GM23338 (cell line): Measurements from ENCODE around the gene ZNF143. TPM values are rescaled to one million over a fixed set of nuclear protein-coding genes. Genes with fewer than 3 reads are reported as not detected.
A peak's percentile ranks its signal among the peaks of the same experiment; 100 is the strongest.

ENCODE experiments used
- ATAC-seq: fragments of 200-7000 bp; cut with Tn5 transposase; 3 replicates; pipeline ENCODE4 v1.9.1; 2020
- DNase-seq: peaks from one replicate; pipeline ENCODE4 v3.0.0-alpha.2; 2015; ENCODE audit warnings: low spot score
- H2AFZ ChIP-seq: fragments of 200-600 bp; sonication (generic); 2 replicates; pipeline ENCODE4 v1.8.0; 2016; ENCODE audit warnings: antibody characterized with exemption, mild to moderate bottlenecking, moderate library complexity
- H3F3A ChIP-seq: fragments of 200-600 bp; sonication (generic); replicated peaks from 2 replicates; pipeline ENCODE4 v1.8.0; 2017; ENCODE audit warnings: antibody characterized with exemption, mixed run types, low read depth
- H3K27ac ChIP-seq: fragments of 200-600 bp; sonication (generic); 2 replicates; pipeline ENCODE4 v1.6.1; 2016; ENCODE audit warnings: low read depth
- H3K27me3 ChIP-seq: fragments of 200-600 bp; sonication (generic); 2 replicates; pipeline ENCODE4 v1.8.0; 2016; ENCODE audit warnings: mild to moderate bottlenecking, mixed run types, moderate library complexity; ENCODE audit not compliant: insufficient read depth
- H3K36me3 ChIP-seq: fragments of 200-600 bp; sonication (generic); 2 replicates; pipeline ENCODE4 v1.8.0; 2016; ENCODE audit warnings: mild to moderate bottlenecking; ENCODE audit not compliant: insufficient read depth
- H3K4me1 ChIP-seq: fragments of 200-600 bp; sonication (generic); 2 replicates; pipeline ENCODE4 v1.8.0; 2016; ENCODE audit warnings: mild to moderate bottlenecking, moderate library complexity; ENCODE audit not compliant: insufficient read depth
- H3K4me2 ChIP-seq: fragments of 200-600 bp; sonication (generic); 2 replicates; pipeline ENCODE4 v1.7.1; 2017; ENCODE audit warnings: mixed run types
- H3K4me3 ChIP-seq: fragments of 200-600 bp; sonication (generic); 2 replicates; pipeline ENCODE4 v1.6.1; 2016; ENCODE audit warnings: mixed run types
- H3K79me2 ChIP-seq: fragments of 200-600 bp; sonication (generic); replicated peaks from 2 replicates; pipeline ENCODE4 v1.8.0; 2017; ENCODE audit warnings: mild to moderate bottlenecking; ENCODE audit not compliant: insufficient read depth
- H3K9me2 ChIP-seq: fragments of 200-600 bp; sonication (generic); 2 replicates; pipeline ENCODE4 v1.8.0; 2017; ENCODE audit not compliant: insufficient read depth
- H4K20me1 ChIP-seq: fragments of 200-600 bp; sonication (generic); replicated peaks from 2 replicates; pipeline ENCODE4 v1.8.0; 2017; ENCODE audit warnings: mild to moderate bottlenecking; ENCODE audit not compliant: insufficient read depth
- H3K27ac Mint-ChIP-seq: 2 replicates; pipeline ENCODE4 v1.8.0; 2020; ENCODE audit warnings: inconsistent platforms, mild to moderate bottlenecking, moderate library complexity, mixed read lengths
- H3K27me3 Mint-ChIP-seq: 3 replicates; pipeline ENCODE4 v1.8.0; 2022; ENCODE audit warnings: low read depth, mild to moderate bottlenecking, moderate library complexity, mixed read lengths, inconsistent platforms; ENCODE audit not compliant: insufficient read depth, poor library complexity
- H3K36me3 Mint-ChIP-seq: 3 replicates; pipeline ENCODE4 v1.8.0; 2021; ENCODE audit warnings: low read depth, mild to moderate bottlenecking, inconsistent platforms, moderate library complexity, mixed read lengths
- H3K4me1 Mint-ChIP-seq: 3 replicates; pipeline ENCODE4 v1.8.0; 2020; ENCODE audit warnings: mild to moderate bottlenecking, inconsistent platforms, mixed read lengths
- H3K4me3 Mint-ChIP-seq: 3 replicates; pipeline ENCODE4 v1.8.0; 2021; ENCODE audit warnings: moderate library complexity, mild to moderate bottlenecking, inconsistent platforms, mixed read lengths
- H3K9me3 Mint-ChIP-seq: 3 replicates; pipeline ENCODE4 v1.8.0; 2020; ENCODE audit warnings: moderate library complexity, mild to moderate bottlenecking, inconsistent platforms, mixed read lengths
- CREB1 ChIP-seq: fragments of 250-450 bp; sonication (Bioruptor Pico); IDR thresholded peaks from 2 replicates; pipeline ENCODE4 v1.5.0; 2020; ENCODE audit warnings: low read depth, mild to moderate bottlenecking, moderate library complexity
- EZH2 ChIP-seq: fragments of 200-600 bp; sonication (generic); IDR thresholded peaks from one replicate; pipeline ENCODE4 v1.8.0; 2017; ENCODE audit warnings: antibody characterized with exemption, mild to moderate bottlenecking, low read depth; ENCODE audit not compliant: unreplicated experiment
- EZH2phosphoT487 ChIP-seq: fragments of 200-600 bp; sonication (generic); IDR thresholded peaks from one replicate; pipeline ENCODE4 v1.8.1; 2018; ENCODE audit warnings: antibody characterized with exemption; ENCODE audit not compliant: unreplicated experiment
- JUNB ChIP-seq: IDR thresholded peaks from one replicate; pipeline ENCODE4 v1.6.1; 2016; ENCODE audit warnings: antibody characterized with exemption; ENCODE audit not compliant: unreplicated experiment
- POLR2AphosphoS5 ChIP-seq: IDR thresholded peaks from 2 replicates; pipeline ENCODE4 v1.6.1; 2016; ENCODE audit warnings: antibody characterized with exemption, low read depth
- ZNF331 ChIP-seq: fragments of 250-450 bp; sonication (Bioruptor Pico); IDR thresholded peaks from 2 replicates; pipeline ENCODE4 v1.5.0; 2020; ENCODE audit warnings: low read depth, mild to moderate bottlenecking, moderate library complexity
- polyA plus RNA-seq: library from polyadenylated mRNA; unstranded; fragments of >200 nt; fragmentation: Nextera tagmentation; extraction: Ambion mirVana; gene quantifications from 2 replicates; pipeline ENCODE4 v1.2.1, GENCODE V29; 2016
- total RNA-seq: library from RNA; depleted of rRNA; stranded (reverse); fragments of >200 nt; shearing (Covaris generic); gene quantifications from 2 replicates; pipeline ENCODE4 v1.2.3, GENCODE V29; 2014
- TF ChIP-seq, protein P1 (sequence below), 2 experiments: fragments of 200-600 bp in 1 of 2; sonication (generic) in 1 of 2; conservative IDR thresholded peaks; 2 replicates each; pipeline versions ENCODE4 v1.5.1 to v1.6.1; 2016 to 2017; ENCODE audit warnings: antibody characterized with exemption in 2 of 2, low read depth in 2 of 2, mild to moderate bottlenecking in 2 of 2, moderate library complexity in 1 of 2

ZNF143 gene
- total and polyA plus RNA-seq, 2 experiments from 2014 or later, result 33.5 to 44.2 TPM

DNA sequence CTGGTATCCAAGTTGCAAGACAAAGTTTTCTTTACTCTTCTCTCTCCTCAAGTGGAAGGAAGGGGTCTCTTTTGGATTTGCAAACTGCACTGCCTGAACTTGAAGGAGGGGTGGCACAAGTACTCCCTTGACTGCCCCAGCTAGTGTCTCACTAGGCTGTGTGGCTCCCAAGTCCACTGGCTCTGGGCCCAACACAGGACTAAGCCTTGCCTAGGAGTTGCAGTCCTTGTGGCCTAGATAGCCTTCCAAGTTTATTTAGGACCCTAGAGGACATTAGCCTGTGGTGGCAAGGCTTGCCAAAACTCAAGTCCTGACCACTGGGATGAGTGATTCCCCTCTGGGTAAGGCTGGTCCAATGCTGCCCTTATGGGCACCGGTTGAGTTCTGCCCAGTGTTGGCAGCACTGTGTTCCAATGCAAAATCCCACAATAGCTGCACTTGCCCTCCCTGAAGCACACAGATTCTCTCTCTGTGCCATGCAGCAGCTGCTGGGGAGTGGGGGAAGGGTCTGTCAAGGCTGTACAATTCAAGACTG, 102.5 kb downstream of the ZNF143 start:
- no peaks in the 10 kb centered on the region for H3F3A ChIP-seq
- H3K4me2 ChIP-seq, result no peak overlapping the region
- Mint-ChIP-seq H3K4me1 (peaks cover 21% of the 10 kb centered on the region), H3K4me3 (no peak overlapping the region), H3K36me3 (peaks cover 13% of the 10 kb centered on the region), H3K9me3 (peaks cover 23% of the 10 kb centered on the region), H3K27me3 (peaks cover 16% of the 10 kb centered on the region), H3K27ac (no peak overlapping the region)
- DNase-seq, result no peak
- H3K9me2 ChIP-seq, result no peaks in the 10 kb centered on the region
- H3K4me3 ChIP-seq, result no peak overlapping the region
- no peak overlapping the region for H3K27ac ChIP-seq
- H3K79me2 ChIP-seq, result no peaks in the 10 kb centered on the region
- no peaks in the 10 kb centered on the region for H4K20me1 ChIP-seq
- H2AFZ ChIP-seq, result no peak overlapping the region
- no peaks in the 10 kb centered on the region for H3K27me3 ChIP-seq
- no peak for TF ChIP-seq JUNB
- TF ChIP-seq EZH2phosphoT487, result no peak
- TF ChIP-seq POLR2AphosphoS5, result no peak
- H3K4me1 ChIP-seq, result peaks cover 6% of the 10 kb centered on the region; the same call in 1 of the 2 replicates
- ATAC-seq, result no peak
- no peaks in the 10 kb centered on the region for H3K36me3 ChIP-seq

DNA sequence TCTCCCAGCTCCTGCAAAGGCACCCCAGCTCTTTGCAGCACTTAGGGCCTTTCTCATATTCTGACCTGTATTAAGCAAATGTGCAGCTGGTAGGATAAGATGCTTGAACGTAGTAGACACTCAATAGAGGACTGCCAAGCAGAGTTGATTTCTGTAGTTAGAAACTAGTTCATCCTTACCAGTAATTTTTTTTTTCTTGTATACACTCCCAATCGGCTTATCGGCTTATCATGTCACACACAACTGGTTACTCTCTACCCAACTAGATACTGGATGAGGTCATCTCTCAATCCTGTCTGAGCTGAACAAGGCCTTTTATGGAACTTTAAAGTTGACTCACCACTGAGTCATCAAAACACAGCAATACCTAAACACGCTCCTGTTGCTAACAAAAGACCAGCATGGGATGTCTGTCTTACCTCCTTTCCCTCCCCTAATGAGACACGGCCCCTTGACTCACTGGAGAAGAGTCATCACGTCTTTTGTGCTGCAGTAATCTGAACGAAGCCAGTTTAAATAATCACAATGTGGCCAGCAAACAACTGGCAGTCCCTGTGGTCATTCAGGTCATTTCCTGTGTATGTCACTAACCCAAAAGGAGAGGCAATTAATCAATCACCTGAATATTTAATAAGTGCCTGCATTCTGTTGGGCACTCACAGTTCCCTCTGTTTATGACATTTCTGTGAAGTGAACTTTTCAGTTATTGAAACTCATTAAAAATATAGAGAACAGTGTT, 105.2 kb downstream of the ZNF143 start:
- H2AFZ ChIP-seq, result no peak overlapping the region
- peak; percentile 67 for ATAC-seq
- H3K4me3 Mint-ChIP-seq, result no peak overlapping the region; the same call in 2 of the 3 replicates
- peaks cover 12% of the 10 kb centered on the region; the same call in 2 of the 3 replicates for H3K9me3 Mint-ChIP-seq
- no peaks in the 10 kb centered on the region for H3K27me3 ChIP-seq
- H3K36me3 Mint-ChIP-seq, result peaks cover 6% of the 10 kb centered on the region
- no peaks in the 10 kb centered on the region for H3F3A ChIP-seq
- peak overlapping the region; percentile 81 for H3K27ac ChIP-seq
- H3K4me2 ChIP-seq, result no peak overlapping the region
- H3K4me1 Mint-ChIP-seq, result peaks cover 41% of the 10 kb centered on the region
- peak overlapping the region; percentile 91 for H3K27ac Mint-ChIP-seq
- no peaks in the 10 kb centered on the region for H3K36me3 ChIP-seq
- TF ChIP-seq CREB1 (CRISPR knock-in tag), result peak; percentile 59; the same call in 1 of the 2 replicates
- no peak for TF ChIP-seq ZNF331
- no peaks in the 10 kb centered on the region for H3K79me2 ChIP-seq
- H3K27me3 Mint-ChIP-seq, result peaks cover 17% of the 10 kb centered on the region
- H3K4me1 ChIP-seq, result peaks cover 25% of the 10 kb centered on the region
- H4K20me1 ChIP-seq, result no peaks in the 10 kb centered on the region
- H3K4me3 ChIP-seq, result no peak overlapping the region
- no peaks in the 10 kb centered on the region for H3K9me2 ChIP-seq
- peak; percentile 85 for DNase-seq

DNA sequence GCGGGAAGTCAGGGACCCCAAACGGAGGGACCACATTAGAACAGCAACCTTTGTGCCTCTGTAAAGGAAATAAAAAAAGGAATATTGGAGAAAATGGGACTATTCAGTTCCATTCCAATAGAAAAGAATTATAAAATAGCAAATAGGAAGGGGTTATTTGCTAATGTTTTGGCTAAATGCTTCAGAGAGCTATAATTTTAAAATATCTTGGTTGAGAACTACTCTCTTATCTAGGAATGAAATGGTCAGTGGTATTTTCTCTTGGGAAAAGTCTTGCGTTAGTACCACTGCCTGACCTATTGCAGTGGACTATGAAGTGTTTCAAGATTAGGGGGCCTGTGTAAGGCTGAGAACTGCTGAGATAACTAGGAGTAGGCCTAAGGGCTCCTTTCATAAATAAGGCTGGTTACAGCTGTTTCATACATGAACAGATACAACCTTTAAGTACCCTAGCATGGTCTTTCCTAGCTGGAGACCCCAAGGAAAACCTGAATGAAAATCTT, 105.8 kb downstream of the ZNF143 start:
- Histone ChIP-seq H4K20me1 (no peaks in the 10 kb centered on the region), H3K4me3 (no peak overlapping the region), H3K27me3 (no peaks in the 10 kb centered on the region), H3K9me2 (no peaks in the 10 kb centered on the region), H3K27ac (peak overlapping the region; percentile 66; the same call in 1 of the 2 replicates), H3K4me2 (no peak overlapping the region), H3K36me3 (no peaks in the 10 kb centered on the region), H3K4me1 (peaks cover 30% of the 10 kb centered on the region), H3F3A (no peaks in the 10 kb centered on the region), H2AFZ (no peak overlapping the region), H3K79me2 (no peaks in the 10 kb centered on the region)
- H3K4me3 Mint-ChIP-seq, result no peak overlapping the region
- peaks cover 44% of the 10 kb centered on the region for H3K4me1 Mint-ChIP-seq
- ATAC-seq (no peak), DNase-seq (no peak)
- H3K27ac Mint-ChIP-seq, result peak overlapping the region; percentile 91
- H3K27me3 Mint-ChIP-seq, result peaks cover 17% of the 10 kb centered on the region
- peaks cover under 1% of the 10 kb centered on the region; the same call in 2 of the 3 replicates for H3K36me3 Mint-ChIP-seq
- peaks cover 6% of the 10 kb centered on the region; the same call in 1 of the 3 replicates for H3K9me3 Mint-ChIP-seq
- TF ChIP-seq, protein P1, sequence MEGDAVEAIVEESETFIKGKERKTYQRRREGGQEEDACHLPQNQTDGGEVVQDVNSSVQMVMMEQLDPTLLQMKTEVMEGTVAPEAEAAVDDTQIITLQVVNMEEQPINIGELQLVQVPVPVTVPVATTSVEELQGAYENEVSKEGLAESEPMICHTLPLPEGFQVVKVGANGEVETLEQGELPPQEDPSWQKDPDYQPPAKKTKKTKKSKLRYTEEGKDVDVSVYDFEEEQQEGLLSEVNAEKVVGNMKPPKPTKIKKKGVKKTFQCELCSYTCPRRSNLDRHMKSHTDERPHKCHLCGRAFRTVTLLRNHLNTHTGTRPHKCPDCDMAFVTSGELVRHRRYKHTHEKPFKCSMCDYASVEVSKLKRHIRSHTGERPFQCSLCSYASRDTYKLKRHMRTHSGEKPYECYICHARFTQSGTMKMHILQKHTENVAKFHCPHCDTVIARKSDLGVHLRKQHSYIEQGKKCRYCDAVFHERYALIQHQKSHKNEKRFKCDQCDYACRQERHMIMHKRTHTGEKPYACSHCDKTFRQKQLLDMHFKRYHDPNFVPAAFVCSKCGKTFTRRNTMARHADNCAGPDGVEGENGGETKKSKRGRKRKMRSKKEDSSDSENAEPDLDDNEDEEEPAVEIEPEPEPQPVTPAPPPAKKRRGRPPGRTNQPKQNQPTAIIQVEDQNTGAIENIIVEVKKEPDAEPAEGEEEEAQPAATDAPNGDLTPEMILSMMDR (conservative IDR thresholded peaks at IDR 0.05; ENCODE audit: low read depth in 2 of 2), result no peak
- TF ChIP-seq EZH2 (no peak), ZNF331 (no peak)
